Karpas-422 (cell line): ENCODE measurements around the gene MKRN2. TPM values are rescaled to one million over a fixed set of nuclear protein-coding genes. Genes with fewer than 3 reads are reported as not detected.

ENCODE experiments used
- DNase-seq: peaks from one replicate; pipeline ENCODE4 v3.0.0-alpha.2; 2015
- H2AFZ ChIP-seq: fragments of 200-600 bp; sonication (generic); 2 replicates; pipeline ENCODE4 v1.6.1; 2014; ENCODE audit warnings: antibody characterized with exemption, low read length, mixed read lengths
- H3K27ac ChIP-seq: fragments of 200-600 bp; sonication (generic); 2 replicates; pipeline ENCODE4 v1.5.1; 2014; ENCODE audit warnings: mild to moderate bottlenecking, low read length, moderate library complexity
- H3K27me3 ChIP-seq: fragments of 200-600 bp; sonication (generic); 2 replicates; pipeline ENCODE4 v1.6.1; 2014; ENCODE audit warnings: low read length, mixed read lengths
- H3K36me3 ChIP-seq: fragments of 200-600 bp; sonication (generic); 2 replicates; pipeline ENCODE4 v1.6.1; 2014; ENCODE audit warnings: low read length, mixed read lengths; ENCODE audit not compliant: insufficient read depth
- H3K4me1 ChIP-seq: fragments of 200-600 bp; sonication (generic); 2 replicates; pipeline ENCODE4 v1.6.1; 2014; ENCODE audit warnings: mild to moderate bottlenecking, low read length, mixed read lengths
- H3K4me2 ChIP-seq: fragments of 200-600 bp; sonication (generic); 2 replicates; pipeline ENCODE4 v1.6.1; 2014; ENCODE audit warnings: low read length, low read depth, mild to moderate bottlenecking; ENCODE audit not compliant: poor library complexity, severe bottlenecking
- H3K4me3 ChIP-seq: fragments of 200-600 bp; sonication (generic); 2 replicates; pipeline ENCODE4 v1.5.1; 2014; ENCODE audit warnings: mild to moderate bottlenecking, antibody characterized with exemption, low read length, mixed read lengths
- H3K79me2 ChIP-seq: fragments of 200-600 bp; sonication (generic); 2 replicates; pipeline ENCODE4 v1.6.1; 2014; ENCODE audit warnings: mild to moderate bottlenecking, low read length, mixed read lengths
- H3K9ac ChIP-seq: fragments of 200-600 bp; sonication (generic); 2 replicates; pipeline ENCODE4 v1.6.0; 2014; ENCODE audit warnings: low read length
- H3K9me2 ChIP-seq: fragments of 200-600 bp; sonication (generic), shearing (Covaris generic); replicated peaks from 2 replicates; pipeline ENCODE4 v1.6.0; 2014; ENCODE audit warnings: mild to moderate bottlenecking, low read length, moderate library complexity; ENCODE audit not compliant: insufficient read depth
- H3K9me3 ChIP-seq: fragments of 300-700, 200-600 bp; sonication (generic); 2 replicates; pipeline ENCODE4 v1.6.1; 2014; ENCODE audit warnings: low read length, mixed read lengths
- H4K20me1 ChIP-seq: fragments of 200-600 bp; sonication (generic); 2 replicates; pipeline ENCODE4 v1.6.1; 2014; ENCODE audit warnings: mild to moderate bottlenecking, antibody characterized with exemption, low read length, low read depth; ENCODE audit not compliant: insufficient read depth
- total RNA-seq: library from RNA; depleted of rRNA; stranded (reverse); fragments of >200 nt; shearing (Covaris generic); gene quantifications from 2 replicates; pipeline ENCODE4 v1.2.3, GENCODE V29; 2014; ENCODE audit warnings: low replicate concordance

MKRN2 gene
- total RNA-seq, 1 experiment from 2014 or later, result 44.5 TPM

DNA sequence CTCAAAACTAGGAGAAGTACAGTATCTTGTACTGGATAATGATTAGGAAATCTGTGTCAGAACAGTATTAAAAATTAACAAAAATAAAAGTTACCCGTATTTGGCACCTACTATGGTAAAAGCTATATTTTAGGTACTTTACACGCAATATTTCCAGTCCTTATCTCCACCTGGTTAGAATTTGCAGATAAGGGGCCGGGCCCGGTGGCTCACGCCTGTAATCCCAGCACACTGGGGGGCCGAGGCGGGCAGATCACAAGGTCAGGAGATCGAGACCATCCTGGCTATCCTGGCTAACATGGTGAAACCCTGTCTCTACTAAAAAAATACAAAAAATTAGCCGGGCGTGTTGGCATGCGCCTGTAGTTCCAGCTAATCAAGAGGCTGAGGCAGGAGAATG is 40.0 kb upstream of the MKRN2 start:
- Histone ChIP-seq H3K27ac (no peak overlapping the region), H4K20me1 (no peaks in the 10 kb centered on the region), H3K9me3 (no peaks in the 10 kb centered on the region), H3K27me3 (no peaks in the 10 kb centered on the region), H3K9ac (no peak overlapping the region), H3K9me2 (no peaks in the 10 kb centered on the region), H3K4me2 (no peak overlapping the region), H2AFZ (no peak overlapping the region), H3K79me2 (no peaks in the 10 kb centered on the region), H3K36me3 (peaks cover 6% of the 10 kb centered on the region), H3K4me1 (no peaks in the 10 kb centered on the region), H3K4me3 (no peak overlapping the region)
- no peak for DNase-seq

DNA sequence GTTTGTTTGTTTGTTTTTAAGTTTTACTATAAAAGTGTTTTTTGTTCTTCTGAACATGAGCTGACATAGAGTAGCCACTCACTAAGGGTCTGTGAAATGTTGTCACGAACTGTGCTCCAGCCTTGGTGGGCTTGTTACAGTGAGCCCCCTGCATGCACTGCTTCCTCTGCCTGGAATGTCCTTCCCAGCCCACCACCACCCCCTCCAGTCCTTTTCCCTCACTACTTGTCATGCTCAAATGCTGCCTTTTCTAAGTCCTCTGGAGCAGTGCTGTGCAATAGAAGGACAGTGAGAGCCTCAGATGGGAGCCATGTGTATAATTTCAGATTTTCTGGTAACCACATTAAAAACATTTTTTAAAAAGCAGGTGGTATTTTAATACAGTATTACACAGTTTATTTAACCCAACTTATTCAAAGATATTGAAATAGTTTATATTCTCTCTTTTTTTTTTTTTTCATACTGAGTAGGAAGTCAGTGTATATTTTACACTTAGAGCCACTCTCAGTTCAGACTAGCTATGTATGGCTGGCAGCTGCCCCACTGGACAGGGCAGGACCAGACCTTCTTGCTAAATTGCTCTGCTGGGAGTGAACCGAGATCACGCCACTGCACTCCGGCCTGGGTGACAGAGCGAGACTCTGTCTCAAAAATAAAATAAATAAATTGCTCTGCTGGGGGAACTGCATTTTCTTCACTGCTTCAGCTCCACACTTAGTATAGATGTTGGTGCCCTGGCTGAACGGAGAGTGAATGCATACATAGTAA is 38.4 kb upstream of the MKRN2 start:
- no peak overlapping the region for H2AFZ ChIP-seq
- H3K9me3 ChIP-seq, result no peaks in the 10 kb centered on the region
- H3K4me2 ChIP-seq, result no peak overlapping the region
- DNase-seq, result no peak
- no peaks in the 10 kb centered on the region for H3K27me3 ChIP-seq
- H3K4me1 ChIP-seq, result no peaks in the 10 kb centered on the region
- H3K9me2 ChIP-seq, result no peaks in the 10 kb centered on the region
- no peaks in the 10 kb centered on the region for H3K79me2 ChIP-seq
- H3K4me3 ChIP-seq, result no peak overlapping the region
- H3K9ac ChIP-seq, result no peak overlapping the region
- H4K20me1 ChIP-seq, result no peaks in the 10 kb centered on the region
- H3K36me3 ChIP-seq, result peaks cover 6% of the 10 kb centered on the region
- no peak overlapping the region for H3K27ac ChIP-seq

DNA sequence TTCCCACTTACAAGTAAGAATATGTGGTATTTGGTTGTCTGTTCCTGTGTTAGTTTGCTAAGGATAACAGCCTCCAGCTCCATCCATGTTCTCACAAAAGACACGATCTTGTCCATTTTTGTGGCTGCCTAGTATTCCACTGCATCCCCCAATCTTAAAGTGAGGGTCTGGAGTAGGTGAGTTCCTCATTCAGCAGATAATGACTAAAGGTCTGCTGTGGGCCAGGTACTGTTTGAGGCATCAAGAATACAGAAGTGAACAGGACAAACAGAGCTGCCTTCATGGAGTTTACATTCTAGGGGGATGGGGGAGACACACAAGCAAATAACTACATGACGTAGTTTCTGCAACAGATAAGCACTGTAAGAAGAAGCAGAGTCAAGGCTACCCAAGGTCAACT is 35.9 kb upstream of the MKRN2 start:
- Histone ChIP-seq H3K79me2 (no peaks in the 10 kb centered on the region), H3K4me3 (no peak overlapping the region), H3K9me3 (no peaks in the 10 kb centered on the region), H2AFZ (no peak overlapping the region), H4K20me1 (no peaks in the 10 kb centered on the region), H3K9me2 (no peaks in the 10 kb centered on the region), H3K9ac (no peak overlapping the region), H3K27ac (no peak overlapping the region), H3K27me3 (no peaks in the 10 kb centered on the region), H3K4me2 (no peak overlapping the region), H3K36me3 (peaks cover 6% of the 10 kb centered on the region), H3K4me1 (no peaks in the 10 kb centered on the region)
- no peak for DNase-seq

DNA sequence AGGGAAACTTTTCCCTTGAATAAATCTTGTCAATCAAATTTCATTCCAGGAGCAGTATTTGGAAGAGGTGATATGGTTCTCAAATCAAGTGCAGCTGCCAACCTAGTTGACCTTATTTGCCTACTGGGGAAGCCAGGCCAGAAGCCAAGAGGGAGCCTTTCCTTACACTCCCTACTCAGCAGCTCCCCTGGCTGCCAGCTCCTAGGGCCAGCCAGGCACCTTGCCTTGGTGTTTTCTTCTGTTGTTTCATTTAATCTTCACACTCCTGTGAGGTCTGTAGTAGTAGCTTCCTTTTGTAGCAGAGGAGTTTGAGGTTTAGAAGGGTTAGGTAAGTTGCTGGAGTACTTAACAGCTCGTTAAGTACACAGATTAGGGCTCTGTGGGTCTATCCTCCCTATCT is 34.2 kb upstream of the MKRN2 start:
- Histone ChIP-seq H3K9me2 (no peaks in the 10 kb centered on the region), H4K20me1 (no peaks in the 10 kb centered on the region), H3K9me3 (no peaks in the 10 kb centered on the region), H3K4me2 (no peak overlapping the region), H3K4me1 (no peaks in the 10 kb centered on the region), H3K27ac (no peak overlapping the region), H3K9ac (no peak overlapping the region), H3K79me2 (no peaks in the 10 kb centered on the region), H3K36me3 (peaks cover 6% of the 10 kb centered on the region), H3K4me3 (no peak overlapping the region), H3K27me3 (no peaks in the 10 kb centered on the region), H2AFZ (no peak overlapping the region)
- no peak for DNase-seq

DNA sequence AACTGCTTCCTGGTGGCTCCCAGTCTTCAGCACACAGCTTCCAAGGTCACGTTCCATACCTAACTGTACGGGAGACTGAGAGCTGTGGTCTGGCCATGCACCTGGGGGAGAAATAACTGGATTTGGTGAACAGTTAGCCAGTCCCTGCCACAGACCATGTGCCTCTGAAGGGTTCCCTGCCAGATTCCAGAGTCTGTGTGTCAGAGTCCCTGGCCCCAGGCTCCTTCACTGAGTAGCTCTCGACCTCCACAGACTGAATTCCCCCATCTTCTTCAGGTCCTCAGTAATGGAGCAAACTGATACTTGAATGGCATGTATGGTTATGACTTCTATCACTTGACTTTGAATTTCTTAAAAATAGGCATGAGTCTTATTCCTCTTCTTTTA is 29.1 kb upstream of the MKRN2 start:
- no peaks in the 10 kb centered on the region for H4K20me1 ChIP-seq
- H3K9ac ChIP-seq, result no peak overlapping the region
- H3K27me3 ChIP-seq, result no peaks in the 10 kb centered on the region
- no peaks in the 10 kb centered on the region for H3K4me1 ChIP-seq
- DNase-seq, result no peak
- no peak overlapping the region for H3K27ac ChIP-seq
- no peak overlapping the region for H3K4me2 ChIP-seq
- H3K9me2 ChIP-seq, result no peaks in the 10 kb centered on the region
- H3K4me3 ChIP-seq, result no peak overlapping the region
- H3K36me3 ChIP-seq, result peaks cover 9% of the 10 kb centered on the region; the same call in 1 of the 2 replicates
- no peaks in the 10 kb centered on the region for H3K79me2 ChIP-seq
- no peaks in the 10 kb centered on the region for H3K9me3 ChIP-seq
- H2AFZ ChIP-seq, result no peak overlapping the region

DNA sequence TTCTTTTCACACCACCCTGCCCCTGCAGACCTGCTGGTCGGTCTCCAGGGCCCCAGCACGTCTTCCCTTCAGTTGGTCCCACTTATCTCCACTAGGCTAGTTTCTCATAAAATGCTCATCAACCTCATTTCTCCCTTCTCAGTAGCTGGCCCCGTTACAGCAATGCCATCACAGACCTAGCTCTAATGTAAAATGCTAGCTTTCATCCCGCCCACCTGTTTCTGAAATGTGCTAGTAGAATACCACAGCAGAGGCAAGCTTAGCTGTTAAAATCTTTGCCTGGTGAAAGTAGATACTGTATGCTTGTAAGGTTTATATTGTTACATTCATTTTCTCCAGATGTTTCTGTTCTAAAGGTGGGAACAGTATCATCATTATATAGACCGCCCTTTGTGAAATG is 24.7 kb upstream of the MKRN2 start:
- Histone ChIP-seq H4K20me1 (no peaks in the 10 kb centered on the region), H3K4me1 (no peaks in the 10 kb centered on the region), H2AFZ (no peak overlapping the region), H3K4me3 (no peak overlapping the region), H3K36me3 (peaks cover 12% of the 10 kb centered on the region; the same call in 1 of the 2 replicates), H3K27me3 (no peaks in the 10 kb centered on the region), H3K27ac (no peak overlapping the region), H3K79me2 (no peaks in the 10 kb centered on the region), H3K4me2 (no peak overlapping the region), H3K9ac (no peak overlapping the region), H3K9me2 (no peaks in the 10 kb centered on the region), H3K9me3 (no peaks in the 10 kb centered on the region)
- DNase-seq, result no peak

DNA sequence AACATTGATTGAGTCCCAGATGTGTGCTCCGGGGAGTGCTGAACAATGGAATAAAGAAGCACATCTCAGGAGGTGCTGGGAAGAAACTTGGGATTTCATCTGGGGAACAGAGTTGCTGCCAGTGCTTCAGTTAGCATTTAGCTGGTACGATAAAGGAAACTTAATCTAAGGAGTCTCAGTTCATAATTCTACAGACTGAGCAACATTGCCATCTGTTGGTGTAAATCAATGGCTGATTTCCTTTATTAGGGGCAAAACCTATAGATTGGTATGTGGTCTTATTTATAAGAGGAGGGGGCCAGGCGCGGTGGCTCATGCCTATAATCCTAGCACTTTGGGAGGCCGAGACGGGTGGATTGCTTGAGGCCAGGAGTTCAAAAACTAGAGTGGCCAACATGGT is 20.5 kb upstream of the MKRN2 start:
- Histone ChIP-seq H3K4me3 (no peak overlapping the region), H3K36me3 (peaks cover 10% of the 10 kb centered on the region; the same call in 1 of the 2 replicates), H3K9me3 (no peaks in the 10 kb centered on the region), H3K4me2 (no peak overlapping the region), H3K79me2 (no peaks in the 10 kb centered on the region), H2AFZ (no peak overlapping the region), H3K4me1 (no peaks in the 10 kb centered on the region), H3K27me3 (no peaks in the 10 kb centered on the region), H3K9me2 (no peaks in the 10 kb centered on the region), H3K9ac (no peak overlapping the region), H3K27ac (no peak overlapping the region), H4K20me1 (no peaks in the 10 kb centered on the region)
- DNase-seq, result no peak

DNA sequence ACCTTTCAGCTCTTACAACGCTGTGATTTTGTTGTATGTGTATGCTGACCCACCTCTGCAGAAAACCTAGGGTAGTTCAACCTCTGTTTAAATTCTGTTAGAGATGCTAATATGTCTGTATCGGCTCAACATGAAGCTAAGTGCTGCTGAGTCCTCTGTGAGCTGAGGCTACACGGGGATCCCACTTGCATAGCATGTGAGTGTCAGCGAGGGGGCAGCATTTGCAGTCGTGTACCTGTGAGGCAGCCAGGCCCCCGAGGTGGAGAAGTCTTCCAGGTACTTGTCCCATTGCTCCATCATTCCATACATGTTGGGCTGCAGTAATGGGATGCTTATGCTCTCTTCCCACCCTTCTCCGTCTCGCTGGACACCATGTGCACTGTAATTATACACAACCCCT is 15.3 kb upstream of the MKRN2 start:
- H3K27ac ChIP-seq, result no peak overlapping the region
- no peak overlapping the region for H3K4me2 ChIP-seq
- peaks cover 6% of the 10 kb centered on the region for H3K4me1 ChIP-seq
- no peaks in the 10 kb centered on the region for H3K79me2 ChIP-seq
- H3K9me3 ChIP-seq, result no peaks in the 10 kb centered on the region
- no peak overlapping the region for H3K9ac ChIP-seq
- H4K20me1 ChIP-seq, result no peaks in the 10 kb centered on the region
- H3K27me3 ChIP-seq, result no peaks in the 10 kb centered on the region
- no peak overlapping the region for H2AFZ ChIP-seq
- no peaks in the 10 kb centered on the region for H3K9me2 ChIP-seq
- no peaks in the 10 kb centered on the region for H3K36me3 ChIP-seq
- no peak for DNase-seq
- H3K4me3 ChIP-seq, result no peak overlapping the region
